GM23338 (cell line): ENCODE results near the gene ASB11. TPM values are rescaled to one million over a fixed set of nuclear protein-coding genes. Genes with fewer than 3 reads are reported as not detected.

Experiments used
- ATAC-seq: fragments of 200-7000 bp; cut with Tn5 transposase; 3 replicates; pipeline ENCODE4 v1.9.1; 2020
- DNase-seq: peaks from one replicate; pipeline ENCODE4 v3.0.0-alpha.2; 2015; ENCODE audit warnings: low spot score
- H2AFZ ChIP-seq: fragments of 200-600 bp; sonication (generic); 2 replicates; pipeline ENCODE4 v1.8.0; 2016; ENCODE audit warnings: antibody characterized with exemption, mild to moderate bottlenecking, moderate library complexity
- H3F3A ChIP-seq: fragments of 200-600 bp; sonication (generic); replicated peaks from 2 replicates; pipeline ENCODE4 v1.8.0; 2017; ENCODE audit warnings: antibody characterized with exemption, mixed run types, low read depth
- H3K27ac ChIP-seq: fragments of 200-600 bp; sonication (generic); 2 replicates; pipeline ENCODE4 v1.6.1; 2016; ENCODE audit warnings: low read depth
- H3K27me3 ChIP-seq: fragments of 200-600 bp; sonication (generic); 2 replicates; pipeline ENCODE4 v1.8.0; 2016; ENCODE audit warnings: mild to moderate bottlenecking, mixed run types, moderate library complexity; ENCODE audit not compliant: insufficient read depth
- H3K36me3 ChIP-seq: fragments of 200-600 bp; sonication (generic); 2 replicates; pipeline ENCODE4 v1.8.0; 2016; ENCODE audit warnings: mild to moderate bottlenecking; ENCODE audit not compliant: insufficient read depth
- H3K4me1 ChIP-seq: fragments of 200-600 bp; sonication (generic); 2 replicates; pipeline ENCODE4 v1.8.0; 2016; ENCODE audit warnings: mild to moderate bottlenecking, moderate library complexity; ENCODE audit not compliant: insufficient read depth
- H3K4me2 ChIP-seq: fragments of 200-600 bp; sonication (generic); 2 replicates; pipeline ENCODE4 v1.7.1; 2017; ENCODE audit warnings: mixed run types
- H3K4me3 ChIP-seq: fragments of 200-600 bp; sonication (generic); 2 replicates; pipeline ENCODE4 v1.6.1; 2016; ENCODE audit warnings: mixed run types
- H3K79me2 ChIP-seq: fragments of 200-600 bp; sonication (generic); replicated peaks from 2 replicates; pipeline ENCODE4 v1.8.0; 2017; ENCODE audit warnings: mild to moderate bottlenecking; ENCODE audit not compliant: insufficient read depth
- H3K9me2 ChIP-seq: fragments of 200-600 bp; sonication (generic); 2 replicates; pipeline ENCODE4 v1.8.0; 2017; ENCODE audit not compliant: insufficient read depth
- H4K20me1 ChIP-seq: fragments of 200-600 bp; sonication (generic); replicated peaks from 2 replicates; pipeline ENCODE4 v1.8.0; 2017; ENCODE audit warnings: mild to moderate bottlenecking; ENCODE audit not compliant: insufficient read depth
- H3K27ac Mint-ChIP-seq: 2 replicates; pipeline ENCODE4 v1.8.0; 2020; ENCODE audit warnings: inconsistent platforms, mild to moderate bottlenecking, moderate library complexity, mixed read lengths
- H3K27me3 Mint-ChIP-seq: 3 replicates; pipeline ENCODE4 v1.8.0; 2022; ENCODE audit warnings: low read depth, mild to moderate bottlenecking, moderate library complexity, mixed read lengths, inconsistent platforms; ENCODE audit not compliant: insufficient read depth, poor library complexity
- H3K36me3 Mint-ChIP-seq: 3 replicates; pipeline ENCODE4 v1.8.0; 2021; ENCODE audit warnings: low read depth, mild to moderate bottlenecking, inconsistent platforms, moderate library complexity, mixed read lengths
- H3K4me1 Mint-ChIP-seq: 3 replicates; pipeline ENCODE4 v1.8.0; 2020; ENCODE audit warnings: mild to moderate bottlenecking, inconsistent platforms, mixed read lengths
- H3K4me3 Mint-ChIP-seq: 3 replicates; pipeline ENCODE4 v1.8.0; 2021; ENCODE audit warnings: moderate library complexity, mild to moderate bottlenecking, inconsistent platforms, mixed read lengths
- H3K9me3 Mint-ChIP-seq: 3 replicates; pipeline ENCODE4 v1.8.0; 2020; ENCODE audit warnings: moderate library complexity, mild to moderate bottlenecking, inconsistent platforms, mixed read lengths
- CTCF ChIP-seq, 2 experiments: fragments of 200-600 bp in 1 of 2; sonication (generic) in 1 of 2; conservative IDR thresholded peaks; 2 replicates each; pipeline versions ENCODE4 v1.5.1 to v1.6.1; 2016 to 2017; ENCODE audit warnings: antibody characterized with exemption in 2 of 2, low read depth in 2 of 2, mild to moderate bottlenecking in 2 of 2, moderate library complexity in 1 of 2
- ETS1 ChIP-seq: IDR thresholded peaks from 2 replicates; pipeline ENCODE4 v1.6.1; 2016; ENCODE audit warnings: antibody characterized with exemption
- EZH2 ChIP-seq: fragments of 200-600 bp; sonication (generic); IDR thresholded peaks from one replicate; pipeline ENCODE4 v1.8.0; 2017; ENCODE audit warnings: antibody characterized with exemption, mild to moderate bottlenecking, low read depth; ENCODE audit not compliant: unreplicated experiment
- EZH2phosphoT487 ChIP-seq: fragments of 200-600 bp; sonication (generic); IDR thresholded peaks from one replicate; pipeline ENCODE4 v1.8.1; 2018; ENCODE audit warnings: antibody characterized with exemption; ENCODE audit not compliant: unreplicated experiment
- JUNB ChIP-seq: IDR thresholded peaks from one replicate; pipeline ENCODE4 v1.6.1; 2016; ENCODE audit warnings: antibody characterized with exemption; ENCODE audit not compliant: unreplicated experiment
- NANOG ChIP-seq: IDR thresholded peaks from 2 replicates; pipeline ENCODE4 v1.6.1; 2016; ENCODE audit warnings: antibody characterized with exemption, borderline replicate concordance
- POLR2AphosphoS5 ChIP-seq: IDR thresholded peaks from 2 replicates; pipeline ENCODE4 v1.6.1; 2016; ENCODE audit warnings: antibody characterized with exemption, low read depth
- REST ChIP-seq: IDR thresholded peaks from one replicate; pipeline ENCODE4 v1.6.1; 2018; ENCODE audit warnings: antibody characterized with exemption; ENCODE audit not compliant: unreplicated experiment
- STAT1 ChIP-seq: IDR thresholded peaks from one replicate; pipeline ENCODE4 v1.6.1; 2016; ENCODE audit warnings: antibody characterized with exemption; ENCODE audit not compliant: unreplicated experiment
- ZNF114 ChIP-seq: fragments of 250-450 bp; sonication (Bioruptor Pico); IDR thresholded peaks from 2 replicates; pipeline ENCODE4 v1.5.0; 2020; ENCODE audit warnings: mild to moderate bottlenecking, moderate library complexity
- ZNF331 ChIP-seq: fragments of 250-450 bp; sonication (Bioruptor Pico); IDR thresholded peaks from 2 replicates; pipeline ENCODE4 v1.5.0; 2020; ENCODE audit warnings: low read depth, mild to moderate bottlenecking, moderate library complexity
- ZNF462 ChIP-seq: fragments of 250-450 bp; sonication (Bioruptor Pico); IDR thresholded peaks from 2 replicates; pipeline ENCODE4 v1.5.0; 2020; ENCODE audit warnings: mild to moderate bottlenecking, moderate library complexity
- polyA plus RNA-seq: library from polyadenylated mRNA; unstranded; fragments of >200 nt; fragmentation: Nextera tagmentation; extraction: Ambion mirVana; gene quantifications from 2 replicates; pipeline ENCODE4 v1.2.1, GENCODE V29; 2016
- total RNA-seq: library from RNA; depleted of rRNA; stranded (reverse); fragments of >200 nt; shearing (Covaris generic); gene quantifications from 2 replicates; pipeline ENCODE4 v1.2.3, GENCODE V29; 2014

Gene ASB11
- total and polyA plus RNA-seq, 2 experiments from 2014 or later: not detected

- Histone ChIP-seq H3K27me3 (no peaks in the 10 kb centered on the region), H3F3A (no peaks in the 10 kb centered on the region), H3K27ac (no peak overlapping the region), H2AFZ (no peak overlapping the region), H3K79me2 (no peaks in the 10 kb centered on the region), H3K4me1 (no peaks in the 10 kb centered on the region), H3K9me2 (no peaks in the 10 kb centered on the region), H4K20me1 (no peaks in the 10 kb centered on the region), H3K4me3 (no peak overlapping the region), H3K4me2 (no peak overlapping the region), H3K36me3 (no peaks in the 10 kb centered on the region)
- H3K4me1 Mint-ChIP-seq: no peaks in the 10 kb centered on the region
- H3K27ac Mint-ChIP-seq: no peak overlapping the region
- no peaks in the 10 kb centered on the region for H3K9me3 Mint-ChIP-seq
- no peak for TF ChIP-seq EZH2phosphoT487
- no peak for TF ChIP-seq JUNB
- TF ChIP-seq CTCF (conservative IDR thresholded peaks at IDR 0.05; ENCODE audit: low read depth in 2 of 2): no peak
- TF ChIP-seq REST: no peak
- TF ChIP-seq POLR2AphosphoS5: no peak
- TF ChIP-seq EZH2: no peak
- no peak for TF ChIP-seq STAT1
- no peak for TF ChIP-seq ZNF462 (CRISPR knock-in tag)
- no peak for TF ChIP-seq ZNF114 (CRISPR knock-in tag)
- no peak for TF ChIP-seq ETS1
- TF ChIP-seq ZNF331 (CRISPR knock-in tag): no peak
- no peak for TF ChIP-seq NANOG
- H3K4me3 Mint-ChIP-seq: no peak overlapping the region
- no peak for ATAC-seq
- H3K27me3 Mint-ChIP-seq: no peaks in the 10 kb centered on the region
- no peak for DNase-seq
- no peaks in the 10 kb centered on the region for H3K36me3 Mint-ChIP-seq
Measured at GRCh38 chrX:15254852-15255251, 60.6 kb downstream of the ASB11 start.
